Ramos (cell line): ENCODE results near the gene LTBP2.

Experiments
- in situ Hi-C: fragments of 300-500 bp; cut with MboI; formaldehyde crosslinking; loops from one replicate; pipeline ENCODE4 v1.14.3; 2022; ENCODE audit warnings: low sequenced_read_pairs; ENCODE audit not compliant: unreplicated experiment

LTBP2 gene

GRCh38 chr14:74516451-74517160 lies 95.4 kb downstream of the LTBP2 start:
- in situ Hi-C loops = no loop called here

- in situ Hi-C loops = no loop called here
Observed at GRCh38 chr14:74515891-74516412, 96.1 kb downstream of the LTBP2 start.

GRCh38 chr14:74514471-74514941 lies 97.5 kb downstream of the LTBP2 start:
- in situ Hi-C loops = no loop called here

DNA sequence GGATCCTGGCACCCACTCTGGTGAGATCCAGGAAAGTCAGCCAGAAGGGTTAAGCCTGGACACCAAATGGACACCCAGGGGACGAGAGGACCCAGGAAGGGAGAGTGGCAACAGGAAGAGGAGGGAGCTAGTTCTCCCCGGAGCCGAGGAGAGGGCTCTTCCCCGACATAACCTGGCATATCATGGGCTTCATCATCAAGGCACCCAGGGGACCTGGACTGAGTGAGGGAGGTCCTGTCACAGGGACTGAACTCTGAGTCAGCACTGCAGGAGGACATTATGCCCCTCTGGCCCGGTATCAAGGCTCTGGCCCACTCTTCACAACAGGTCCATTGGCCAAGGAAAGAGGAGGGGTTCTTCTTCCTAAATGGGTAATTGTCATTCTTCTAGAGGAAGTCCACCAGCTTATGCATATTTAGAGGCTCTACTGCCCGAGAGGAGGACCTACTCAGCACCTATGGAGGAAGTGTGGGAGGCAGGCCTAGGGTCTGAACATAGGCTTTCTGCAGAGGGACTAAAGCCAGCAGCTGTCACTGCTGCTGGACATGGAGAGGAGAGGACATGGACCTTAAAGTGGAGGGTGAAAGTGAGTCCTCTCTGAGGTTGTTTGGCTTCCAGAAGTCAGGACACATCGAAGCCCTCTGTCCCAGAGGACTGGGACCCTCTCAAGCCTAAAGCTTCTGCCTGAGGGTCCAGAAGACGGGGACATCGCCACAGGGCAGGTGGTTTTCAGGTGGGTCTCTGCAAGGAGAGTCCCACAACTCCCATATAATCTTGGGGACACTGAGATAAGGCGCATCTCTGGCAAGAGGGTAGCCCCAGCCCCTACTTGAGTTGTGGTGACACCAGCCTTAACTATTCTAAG lies 99.8 kb downstream of the LTBP2 start:
- in situ Hi-C loops = no loop called here

- in situ Hi-C loops = no loop called here
Observed at GRCh38 chr14:74510959-74511409, 101.1 kb downstream of the LTBP2 start.

- in situ Hi-C loops = no loop called here
Observed at GRCh38 chr14:74510223-74510931, 101.7 kb downstream of the LTBP2 start.

DNA sequence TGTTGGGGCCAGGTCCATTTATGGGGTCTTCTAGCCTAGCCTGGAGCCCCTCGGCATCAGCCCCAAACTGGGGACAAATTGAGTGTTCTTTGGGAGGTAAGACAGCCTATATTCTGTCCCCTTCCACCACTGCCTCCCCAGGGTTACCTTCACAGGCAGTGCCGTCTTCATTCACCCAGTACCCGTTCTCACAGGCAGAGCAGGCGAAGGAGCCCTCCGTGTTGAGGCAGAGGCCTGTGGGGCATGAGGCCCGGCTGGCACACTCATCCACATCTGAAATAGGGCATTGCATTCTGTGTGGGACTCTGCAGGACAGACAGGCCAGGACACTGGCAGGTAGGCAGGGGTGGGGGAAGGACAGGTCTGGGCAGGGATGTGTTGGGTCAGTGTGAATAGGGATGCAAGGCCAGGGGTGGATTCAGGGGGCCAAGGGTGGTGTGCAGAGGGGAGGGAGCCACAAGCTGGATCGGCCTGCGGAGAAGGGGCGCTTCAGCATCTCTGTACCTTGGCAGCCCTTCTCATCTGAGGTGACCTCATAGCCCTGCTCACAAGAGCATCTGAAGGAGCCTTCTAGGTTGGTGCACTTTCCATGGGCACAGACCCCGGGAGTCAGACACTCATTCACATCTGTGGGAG lies 102.3 kb downstream of the LTBP2 start:
- in situ Hi-C loops = no loop called here

DNA sequence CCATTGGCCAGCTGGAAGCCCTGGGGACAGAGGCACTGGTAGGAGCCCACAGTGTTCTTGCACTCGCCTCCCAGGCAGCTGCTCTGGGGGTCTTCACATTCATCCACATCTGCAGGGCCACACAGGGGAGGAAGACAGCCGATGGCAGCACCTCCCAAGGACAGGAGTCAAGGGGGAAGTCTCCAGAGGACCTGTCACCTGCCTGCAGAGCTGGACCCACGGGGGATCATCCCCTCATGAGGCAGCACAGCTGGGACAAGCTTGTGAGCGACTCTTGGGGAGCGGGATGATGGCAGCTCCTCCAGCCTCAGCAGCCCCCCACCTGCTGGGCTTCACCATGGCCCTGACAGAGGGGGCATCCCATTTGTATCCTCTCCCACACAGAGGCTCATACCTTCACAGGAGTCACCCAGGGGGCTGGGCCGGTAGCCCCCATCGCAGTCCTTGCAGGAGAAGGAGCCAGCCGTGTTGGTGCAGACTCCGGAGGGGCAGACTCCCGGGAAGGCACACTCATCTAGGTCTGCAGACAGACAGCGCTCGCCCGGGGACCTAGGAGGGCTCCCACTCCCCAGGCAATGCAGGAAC lies 103.1 kb downstream of the LTBP2 start:
- in situ Hi-C loops = no loop called here

- in situ Hi-C loops = no loop called here
Observed at GRCh38 chr14:74508292-74508731, 103.7 kb downstream of the LTBP2 start.

GRCh38 chr14:74507840-74508239 lies 104.2 kb downstream of the LTBP2 start:
- in situ Hi-C loops = no loop called here

- in situ Hi-C loops = no loop called here
Observed at GRCh38 chr14:74507085-74507484, 105.0 kb downstream of the LTBP2 start.

DNA sequence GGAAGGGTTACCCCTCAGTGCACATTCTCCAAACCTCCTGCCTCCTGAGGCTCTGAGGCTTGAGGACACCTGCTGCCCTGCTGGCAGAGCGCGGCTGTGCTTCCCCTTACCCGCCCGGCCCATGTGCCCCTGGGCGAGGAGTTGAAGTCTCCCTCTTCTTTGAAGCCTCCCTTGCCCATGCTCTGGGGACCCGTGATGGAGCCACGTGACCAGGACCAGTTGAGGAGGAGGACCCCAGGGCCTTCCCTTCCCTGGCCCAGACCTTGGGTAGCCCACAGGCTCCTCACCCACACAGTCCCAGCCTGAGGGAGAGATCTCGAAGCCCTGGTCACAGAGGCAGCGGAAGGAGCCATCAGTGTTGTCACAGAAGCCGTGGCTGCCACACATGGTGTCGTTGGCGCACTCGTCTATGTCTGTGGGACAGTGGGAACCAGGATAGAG lies 105.6 kb downstream of the LTBP2 start:
- in situ Hi-C loops = no loop called here

- in situ Hi-C loops = no loop called here
Observed at GRCh38 chr14:74505831-74506230, 106.2 kb downstream of the LTBP2 start.

GRCh38 chr14:74504874-74505720 lies 106.9 kb downstream of the LTBP2 start:
- in situ Hi-C loops = no loop called here

- in situ Hi-C loops = no loop called here
Observed at GRCh38 chr14:74504412-74504811, 107.6 kb downstream of the LTBP2 start.

GRCh38 chr14:74503938-74504335 lies 108.1 kb downstream of the LTBP2 start:
- in situ Hi-C loops = no loop called here

DNA sequence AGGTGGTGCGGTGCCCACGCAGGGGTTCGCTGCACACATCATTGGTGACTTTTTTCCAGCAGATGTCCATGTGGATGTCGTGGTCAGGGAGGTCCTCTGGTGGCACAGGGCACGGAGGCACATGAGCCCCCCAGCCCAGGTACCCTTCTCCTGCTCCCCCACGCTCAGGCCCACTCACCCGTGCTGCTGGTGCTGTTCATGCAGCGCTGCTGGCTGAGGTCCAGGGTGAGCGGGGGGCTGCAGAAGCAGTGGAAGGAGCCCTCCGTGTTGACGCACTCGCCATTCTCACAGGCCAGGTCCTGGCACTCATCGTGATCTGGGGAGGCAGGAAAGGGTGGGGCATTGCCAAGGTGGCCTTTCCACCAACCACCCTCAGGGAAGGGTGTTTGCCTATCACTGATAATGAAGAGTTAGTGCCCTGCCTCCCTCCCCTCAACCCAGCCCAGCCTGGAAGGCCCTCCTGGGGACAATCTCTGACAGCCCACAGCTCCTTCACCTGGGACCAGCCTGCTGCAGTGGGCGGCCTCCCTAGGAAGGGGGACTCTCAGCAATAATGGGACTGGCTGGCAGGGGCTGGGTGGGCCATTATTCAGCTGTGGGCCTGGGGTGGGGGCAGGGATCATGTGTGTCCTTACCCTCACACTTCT lies 108.6 kb downstream of the LTBP2 start:
- in situ Hi-C loops = no loop called here
